ENCODE results near the gene LRRC10.
"Not testable (repeated sequence)": the region's sequence is repeated elsewhere in the genome, so short reads cannot be mapped to it uniquely, and the experiment has no call there.

LRRC10 gene

DNA sequence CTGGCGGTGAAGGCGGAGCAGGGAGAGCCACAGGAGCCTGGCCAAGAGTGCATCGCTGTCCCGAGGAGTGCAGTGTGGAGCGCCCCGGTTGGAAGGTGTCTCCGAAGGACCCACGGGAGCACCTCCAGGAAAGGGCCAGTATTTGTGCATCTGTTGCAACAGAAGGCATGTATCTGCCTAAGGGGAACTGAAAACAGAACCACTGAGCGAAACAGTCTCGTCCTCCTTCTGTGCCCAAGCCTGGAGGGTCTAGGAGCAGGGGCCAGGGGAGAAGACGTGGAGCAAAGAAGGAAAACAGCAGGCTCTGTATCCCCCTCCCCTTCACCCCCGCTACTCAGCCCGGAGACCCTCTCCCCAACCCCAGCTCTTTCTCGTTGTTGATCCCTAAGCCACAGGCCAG is 5.3 kb upstream of the LRRC10 start:
- H3K36me3 Mint-ChIP-seq (ENCODE audit: low read depth) = no peaks in the 10 kb centered on the region
- H3K27me3 Mint-ChIP-seq (ENCODE audit: low read depth, poor library complexity) = peaks cover 18% of the 10 kb centered on the region
- no peak overlapping the region for H3K27ac Mint-ChIP-seq
- TF ChIP-seq, protein P1, sequence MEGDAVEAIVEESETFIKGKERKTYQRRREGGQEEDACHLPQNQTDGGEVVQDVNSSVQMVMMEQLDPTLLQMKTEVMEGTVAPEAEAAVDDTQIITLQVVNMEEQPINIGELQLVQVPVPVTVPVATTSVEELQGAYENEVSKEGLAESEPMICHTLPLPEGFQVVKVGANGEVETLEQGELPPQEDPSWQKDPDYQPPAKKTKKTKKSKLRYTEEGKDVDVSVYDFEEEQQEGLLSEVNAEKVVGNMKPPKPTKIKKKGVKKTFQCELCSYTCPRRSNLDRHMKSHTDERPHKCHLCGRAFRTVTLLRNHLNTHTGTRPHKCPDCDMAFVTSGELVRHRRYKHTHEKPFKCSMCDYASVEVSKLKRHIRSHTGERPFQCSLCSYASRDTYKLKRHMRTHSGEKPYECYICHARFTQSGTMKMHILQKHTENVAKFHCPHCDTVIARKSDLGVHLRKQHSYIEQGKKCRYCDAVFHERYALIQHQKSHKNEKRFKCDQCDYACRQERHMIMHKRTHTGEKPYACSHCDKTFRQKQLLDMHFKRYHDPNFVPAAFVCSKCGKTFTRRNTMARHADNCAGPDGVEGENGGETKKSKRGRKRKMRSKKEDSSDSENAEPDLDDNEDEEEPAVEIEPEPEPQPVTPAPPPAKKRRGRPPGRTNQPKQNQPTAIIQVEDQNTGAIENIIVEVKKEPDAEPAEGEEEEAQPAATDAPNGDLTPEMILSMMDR (IDR thresholded peaks at IDR 0.05) = no peak
- H3K4me1 Mint-ChIP-seq = no peaks in the 10 kb centered on the region
- H3K4me3 Mint-ChIP-seq = no peak overlapping the region
- DNase-seq = no peak
- no peaks in the 10 kb centered on the region for H3K9me3 Mint-ChIP-seq

DNA sequence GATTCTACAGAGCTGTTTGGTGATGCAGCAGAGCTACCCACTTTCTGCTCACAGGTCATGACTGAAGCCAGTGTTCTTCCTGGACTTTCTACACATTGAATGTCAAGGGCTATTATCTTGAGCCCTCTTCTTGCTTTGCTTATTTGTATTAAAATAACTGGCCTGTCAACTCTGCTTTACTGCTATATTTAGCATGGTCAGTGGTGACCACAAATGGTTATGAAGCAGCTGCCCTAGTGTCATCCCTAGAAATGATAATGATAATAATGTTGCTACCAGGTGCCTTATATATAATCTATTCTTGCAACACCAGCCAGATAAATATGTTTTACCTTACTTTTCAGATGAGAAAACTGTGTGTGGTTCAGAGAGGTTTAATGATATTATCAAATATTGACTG is 2.6 kb upstream of the LRRC10 start:
- Mint-ChIP-seq H3K4me1 (no peaks in the 10 kb centered on the region), H3K27ac (no peak overlapping the region), H3K36me3 (ENCODE audit: low read depth) (no peaks in the 10 kb centered on the region), H3K27me3 (ENCODE audit: low read depth, poor library complexity) (peaks cover 16% of the 10 kb centered on the region), H3K9me3 (no peaks in the 10 kb centered on the region), H3K4me3 (no peak overlapping the region)
- TF ChIP-seq, protein P1 (IDR thresholded peaks at IDR 0.05) = no peak
- DNase-seq = no peak

DNA sequence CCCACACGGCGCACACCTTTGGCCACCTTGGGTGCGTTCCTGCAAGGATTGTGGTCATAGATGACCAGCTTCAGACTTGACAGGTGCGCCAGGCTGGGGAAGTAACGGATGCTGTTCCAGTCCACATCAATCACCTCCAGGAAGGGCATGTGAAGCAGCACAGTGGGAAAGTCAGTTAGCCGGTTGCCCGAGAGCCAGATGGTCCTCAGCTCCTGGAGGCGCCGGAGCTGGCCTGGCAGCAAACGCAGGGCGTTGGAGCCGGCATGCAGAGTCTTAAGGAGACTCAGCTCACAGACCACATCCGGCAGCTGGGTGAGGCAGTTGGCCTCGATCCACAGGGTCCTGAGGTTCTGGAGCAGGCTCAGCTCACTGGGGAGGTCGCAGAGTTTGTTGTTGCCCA is 581 bp downstream of the LRRC10 start:
- H3K9me3 Mint-ChIP-seq = no peaks in the 10 kb centered on the region
- peaks cover 2% of the 10 kb centered on the region for H3K36me3 Mint-ChIP-seq (ENCODE audit: low read depth)
- H3K4me3 Mint-ChIP-seq = no peak overlapping the region
- TF ChIP-seq, protein P1 (IDR thresholded peaks at IDR 0.05) = no peak
- DNase-seq = no peak
- peaks cover 7% of the 10 kb centered on the region for H3K27me3 Mint-ChIP-seq (ENCODE audit: low read depth, poor library complexity)
- H3K27ac Mint-ChIP-seq = no peak overlapping the region
- H3K4me1 Mint-ChIP-seq = no peaks in the 10 kb centered on the region

DNA sequence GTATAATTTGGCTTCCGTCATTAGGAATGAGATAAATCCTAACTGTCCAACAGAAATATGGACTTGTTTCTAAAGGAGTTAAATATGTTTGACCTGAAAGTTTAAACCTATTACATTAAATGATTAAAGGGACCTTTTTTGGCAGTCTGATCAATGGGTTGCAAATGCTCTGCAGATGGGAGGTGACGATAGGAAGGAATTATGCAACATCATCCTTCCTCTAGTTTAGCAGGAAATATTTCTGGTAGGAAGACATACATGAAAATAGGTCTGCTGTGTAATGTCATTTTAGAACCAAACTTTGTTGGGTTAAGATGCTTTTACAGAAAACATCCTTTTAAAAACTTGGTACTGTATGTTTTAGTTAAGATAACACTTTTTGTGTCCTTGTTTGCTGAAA is 2.6 kb downstream of the LRRC10 start:
- Mint-ChIP-seq H3K9me3 (peaks cover 2% of the 10 kb centered on the region), H3K27ac (no peak overlapping the region), H3K4me3 (no peak overlapping the region)

DNA sequence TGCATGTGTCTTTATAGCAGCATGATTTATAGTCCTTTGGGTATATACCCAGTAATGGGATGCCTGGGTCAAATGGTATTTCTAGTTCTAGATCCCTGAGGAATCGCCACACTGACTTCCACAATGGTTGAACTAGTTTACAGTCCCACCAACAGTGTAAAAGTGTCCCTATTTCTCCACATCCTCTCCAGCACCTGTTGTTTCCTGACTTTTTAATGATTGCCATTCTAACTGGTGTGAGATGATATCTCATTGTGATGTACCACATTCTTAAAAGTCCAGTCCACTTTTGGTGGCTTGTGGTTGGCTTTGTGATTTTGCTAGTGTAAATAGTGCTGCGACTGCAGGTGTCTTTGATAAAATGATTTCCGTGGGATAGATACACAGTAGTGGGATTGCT is 6.4 kb downstream of the LRRC10 start:
- H3K27ac Mint-ChIP-seq; H3K4me3 Mint-ChIP-seq; H3K9me3 Mint-ChIP-seq; DNase-seq; H3K4me1 Mint-ChIP-seq; H3K27me3 Mint-ChIP-seq (ENCODE audit: low read depth, poor library complexity): not testable (repeated sequence)
- H3K36me3 Mint-ChIP-seq (ENCODE audit: low read depth) = peaks cover 45% of the 10 kb centered on the region

More for the DNA sequence above, 2.6 kb downstream of the LRRC10 start:
- H3K27me3 Mint-ChIP-seq (ENCODE audit: low read depth, poor library complexity) = peaks cover 4% of the 10 kb centered on the region
- TF ChIP-seq, protein P1 (IDR thresholded peaks at IDR 0.05) = no peak
- H3K36me3 Mint-ChIP-seq (ENCODE audit: low read depth) = peaks cover 10% of the 10 kb centered on the region
- DNase-seq = no peak
- no peaks in the 10 kb centered on the region for H3K4me1 Mint-ChIP-seq

DNA sequence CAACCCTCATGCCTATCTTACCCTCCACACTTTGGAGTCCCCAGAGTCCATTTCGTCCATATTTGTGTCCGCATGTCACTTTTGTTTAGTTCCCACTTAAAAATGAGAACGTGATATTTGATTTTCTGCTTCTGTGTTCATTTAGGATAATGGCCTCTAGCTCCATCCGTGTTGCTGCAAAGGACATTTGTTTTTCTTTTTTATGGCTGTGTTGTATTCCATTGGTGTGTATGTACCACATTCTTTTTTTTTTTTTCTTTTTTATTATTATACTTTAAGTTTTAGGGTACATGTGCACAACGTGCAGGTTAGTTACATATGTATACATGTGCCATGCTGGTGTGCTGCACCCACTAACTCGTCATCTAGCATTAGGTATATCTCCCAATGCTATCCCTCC is 7.2 kb downstream of the LRRC10 start:
- not testable (repeated sequence) for H3K9me3 Mint-ChIP-seq; DNase-seq; H3K27me3 Mint-ChIP-seq (ENCODE audit: low read depth, poor library complexity); H3K4me3 Mint-ChIP-seq; H3K4me1 Mint-ChIP-seq; H3K27ac Mint-ChIP-seq
- peaks cover 50% of the 10 kb centered on the region for H3K36me3 Mint-ChIP-seq (ENCODE audit: low read depth)

DNA sequence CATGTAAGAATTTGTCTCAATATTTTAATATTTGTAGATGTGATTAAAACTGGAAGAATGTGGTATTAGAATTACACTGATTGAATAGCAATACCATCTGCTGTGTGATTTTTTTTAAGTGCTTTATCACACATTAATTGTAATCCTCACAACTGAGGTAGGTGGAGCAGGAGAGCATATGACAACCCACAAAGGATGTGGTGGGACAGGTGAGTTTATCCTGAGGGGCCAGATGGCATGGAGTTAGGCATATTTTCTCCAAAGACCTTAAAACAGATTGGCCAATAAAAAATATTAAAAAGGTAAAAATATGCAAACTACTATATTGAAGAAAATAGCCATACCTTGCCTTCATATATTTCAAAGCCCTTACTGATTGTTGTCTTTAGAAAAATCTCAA is 7.8 kb downstream of the LRRC10 start:
- Mint-ChIP-seq H3K36me3 (ENCODE audit: low read depth) (peaks cover 56% of the 10 kb centered on the region), H3K9me3 (peaks cover 9% of the 10 kb centered on the region)

More for the DNA sequence above, 7.8 kb downstream of the LRRC10 start:
- Mint-ChIP-seq H3K27me3 (ENCODE audit: low read depth, poor library complexity) (no peaks in the 10 kb centered on the region), H3K4me3 (no peak overlapping the region), H3K4me1 (no peaks in the 10 kb centered on the region), H3K27ac (no peak overlapping the region)
- no peak for DNase-seq
- TF ChIP-seq, protein P1 (IDR thresholded peaks at IDR 0.05) = no peak
